ENCODE results near the gene SERPINB4.

Gene SERPINB4

GRCh38 chr18:63637703-63638102 is 6.4 kb downstream of the SERPINB4 start:
- no peak for DNase-seq (ENCODE audit: low read depth in 1 of 2, low spot score in 1 of 2)

- no peak for DNase-seq (ENCODE audit: low read depth in 1 of 2, low spot score in 1 of 2)
Measured at GRCh38 chr18:63627819-63628218, 16.2 kb downstream of the SERPINB4 start.

- no peak for DNase-seq (ENCODE audit: low read depth in 1 of 2, low spot score in 1 of 2)
Measured at GRCh38 chr18:63626431-63626830, 17.6 kb downstream of the SERPINB4 start.

- no peak for DNase-seq (ENCODE audit: low read depth in 1 of 2, low spot score in 1 of 2)
Measured at GRCh38 chr18:63624863-63625262, 19.2 kb downstream of the SERPINB4 start.

GRCh38 chr18:63619661-63620060 is 24.4 kb downstream of the SERPINB4 start:
- no peak for DNase-seq (ENCODE audit: low read depth in 1 of 2, low spot score in 1 of 2)

- DNase-seq (ENCODE audit: low read depth in 1 of 2, low spot score in 1 of 2): no peak
Measured at GRCh38 chr18:63617915-63618234, 26.2 kb downstream of the SERPINB4 start.

- no peak for DNase-seq (ENCODE audit: low read depth in 1 of 2, low spot score in 1 of 2)
Measured at GRCh38 chr18:63617049-63617914, 26.8 kb downstream of the SERPINB4 start.

GRCh38 chr18:63613420-63613819 is 30.6 kb downstream of the SERPINB4 start:
- no peak for DNase-seq (ENCODE audit: low read depth in 1 of 2, low spot score in 1 of 2)

GRCh38 chr18:63606526-63606925 is 37.5 kb downstream of the SERPINB4 start:
- DNase-seq (ENCODE audit: low read depth in 1 of 2, low spot score in 1 of 2): no peak

GRCh38 chr18:63604791-63605567 is 39.1 kb downstream of the SERPINB4 start:
- DNase-seq (ENCODE audit: low read depth in 1 of 2, low spot score in 1 of 2): no peak

GRCh38 chr18:63603772-63604171 is 40.3 kb downstream of the SERPINB4 start:
- DNase-seq (ENCODE audit: low read depth in 1 of 2, low spot score in 1 of 2): no peak

GRCh38 chr18:63603355-63603754 is 40.7 kb downstream of the SERPINB4 start:
- no peak for DNase-seq (ENCODE audit: low read depth in 1 of 2, low spot score in 1 of 2)

GRCh38 chr18:63596964-63597363 is 47.1 kb downstream of the SERPINB4 start:
- no peak for DNase-seq (ENCODE audit: low read depth in 1 of 2, low spot score in 1 of 2)

GRCh38 chr18:63592471-63592870 is 51.6 kb downstream of the SERPINB4 start:
- DNase-seq (ENCODE audit: low read depth in 1 of 2, low spot score in 1 of 2): no peak

- no peak for DNase-seq (ENCODE audit: low read depth in 1 of 2, low spot score in 1 of 2)
Measured at GRCh38 chr18:63591725-63592124, 52.3 kb downstream of the SERPINB4 start.

- DNase-seq (ENCODE audit: low read depth in 1 of 2, low spot score in 1 of 2): no peak
Measured at GRCh38 chr18:63590966-63591695, 52.9 kb downstream of the SERPINB4 start.

- no peak for DNase-seq (ENCODE audit: low read depth in 1 of 2, low spot score in 1 of 2)
Measured at GRCh38 chr18:63590373-63590772, 53.7 kb downstream of the SERPINB4 start.

- DNase-seq (ENCODE audit: low read depth in 1 of 2, low spot score in 1 of 2): no peak
Measured at GRCh38 chr18:63588909-63589308, 55.1 kb downstream of the SERPINB4 start.

Data from stimulated activated CD4-positive, alpha-beta T cell treated with anti-CD3 and anti-CD28 coated beads, Interleukin-15, amount 100 ng/mL, for 1 hour (primary cell).